A673 (cell line): ENCODE measurements around the gene ETV6. TPM values are rescaled to one million over a fixed set of nuclear protein-coding genes. Genes with fewer than 3 reads are reported as not detected.
A peak's percentile ranks its signal among the peaks of the same experiment; 100 is the strongest.

ENCODE experiments used
- BruUV-seq: library from RNA; stranded (reverse); fragments of 400-500 nt; replicated peaks from 2 replicates; lab custom pipeline; 2021; lab: Mats Ljungman, UMichigan
- CTCF ChIA-PET: fragments of 300-600 bp; sonication (Branson Sonifier 250); formaldehyde crosslinking; loops from one replicate; lab custom pipeline; 2022; ENCODE audit warnings: antibody characterized with exemption; lab: Charles Lee
- POLR2A ChIA-PET: fragments of 300-600 bp; sonication (Branson Sonifier 250); formaldehyde crosslinking; loops from one replicate; lab custom pipeline; 2022; ENCODE audit warnings: antibody characterized with exemption; ENCODE audit not compliant: low non-redundant PET; lab: Charles Lee
- DNase-seq: peaks from one replicate; pipeline ENCODE4 v3.0.0-alpha.2; 2015; ENCODE audit warnings: low spot score
- H3K27ac ChIP-seq: fragments of 200-600 bp; sonication (generic); 2 replicates; pipeline ENCODE4 v1.5.1; 2016; ENCODE audit warnings: mixed run types, low read depth, mild to moderate bottlenecking, mixed read lengths, antibody characterized with exemption, low read length; ENCODE audit not compliant: poor library complexity, severe bottlenecking
- H3K27me3 ChIP-seq: fragments of 200-600 bp; sonication (generic); replicated peaks from 2 replicates; pipeline ENCODE4 v1.6.1; 2017; ENCODE audit warnings: mixed run types, low read depth, mild to moderate bottlenecking, mixed read lengths, antibody characterized with exemption, low read length; ENCODE audit not compliant: insufficient read depth, poor library complexity
- H3K36me3 ChIP-seq: fragments of 200-600 bp; sonication (generic); 2 replicates; pipeline ENCODE4 v1.6.1; 2016; ENCODE audit warnings: mixed run types, mild to moderate bottlenecking, mixed read lengths, antibody characterized with exemption, low read length; ENCODE audit not compliant: insufficient read depth, poor library complexity, severe bottlenecking
- H3K4me1 ChIP-seq: fragments of 200-600 bp; sonication (generic); 2 replicates; pipeline ENCODE4 v1.6.1; 2017; ENCODE audit warnings: mixed run types, mild to moderate bottlenecking, mixed read lengths, antibody characterized with exemption, low read length; ENCODE audit not compliant: insufficient read depth, poor library complexity, severe bottlenecking
- H3K4me3 ChIP-seq: fragments of 200-600 bp; sonication (generic); 2 replicates; pipeline ENCODE4 v1.5.1; 2016; ENCODE audit warnings: low read depth, mixed run types, mild to moderate bottlenecking, mixed read lengths, low read length; ENCODE audit not compliant: poor library complexity, severe bottlenecking
- H3K9me3 ChIP-seq: fragments of 200-600 bp; sonication (generic); 2 replicates; pipeline ENCODE4 v1.6.1; 2016; ENCODE audit warnings: mixed run types, low read depth, mild to moderate bottlenecking, mixed read lengths, antibody characterized with exemption, low read length; ENCODE audit not compliant: poor library complexity, severe bottlenecking
- EZH2 ChIP-seq: fragments of 200-600 bp; sonication (generic); IDR thresholded peaks from 2 replicates; pipeline ENCODE4 v1.6.1; 2017; ENCODE audit warnings: borderline replicate concordance, low read depth, mild to moderate bottlenecking, mixed read lengths, antibody characterized with exemption, low read length; ENCODE audit not compliant: poor library complexity, severe bottlenecking
- intact Hi-C: fragments of 100-400 bp; cut with micrococcal nuclease; formaldehyde crosslinking; loops from one replicate; pipeline ENCODE4 v1.10.0; 2022; ENCODE audit not compliant: unreplicated experiment
- total RNA-seq: library from RNA; stranded (reverse); gene quantifications from 2 replicates; pipeline ENCODE4 v1.2.3, GENCODE V29; 2021
- TF ChIP-seq, protein P1 (sequence below): fragments of 300-800, 200-600 bp; sonication (generic); conservative IDR thresholded peaks from 2 replicates; pipeline ENCODE4 v1.5.1; 2017; ENCODE audit warnings: low read depth, mild to moderate bottlenecking, antibody characterized with exemption, low read length, moderate library complexity, mixed read lengths

Gene ETV6
- total RNA-seq, 1 experiment from 2014 or later = 32.4 TPM

DNA sequence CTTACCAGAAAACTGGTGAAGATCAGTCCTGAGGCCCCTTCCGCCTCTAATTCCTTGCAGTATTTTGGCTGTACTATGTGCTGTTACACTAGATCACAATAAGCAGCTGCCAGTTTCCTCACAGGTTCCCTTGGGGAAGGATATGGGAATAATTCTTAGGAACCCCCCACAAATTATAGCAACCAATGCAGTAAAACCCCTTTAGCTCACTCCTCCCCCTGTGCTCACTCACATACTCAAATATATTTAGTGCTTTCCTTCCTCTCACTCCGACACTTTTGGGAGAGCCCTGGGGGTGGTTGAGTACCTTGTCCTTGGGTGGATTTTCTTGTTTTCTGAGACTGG is 162.7 kb downstream of the ETV6 start:
- intact Hi-C loops = loop anchor here (5.0 to 10.0 kb wide), 2 partner anchors 160 to 227 kb away; no protein-coding TSS in a partner anchor
- Histone ChIP-seq H3K27ac (peak overlapping the region; percentile 81), H3K4me1 (peaks cover 31% of the 10 kb centered on the region), H3K36me3 (no peaks in the 10 kb centered on the region), H3K27me3 (no peaks in the 10 kb centered on the region), H3K4me3 (peak overlapping the region; percentile 35), H3K9me3 (no peaks in the 10 kb centered on the region)
- ChIA-PET POLR2A (no interaction called here), CTCF (interaction anchor here (0.5 to 1.0 kb wide), 2 partner anchors 11 to 851 kb away, joined by 3 read pairs; no protein-coding TSS in a partner anchor)
- peak; percentile 41 for DNase-seq
- TF ChIP-seq, protein P1, sequence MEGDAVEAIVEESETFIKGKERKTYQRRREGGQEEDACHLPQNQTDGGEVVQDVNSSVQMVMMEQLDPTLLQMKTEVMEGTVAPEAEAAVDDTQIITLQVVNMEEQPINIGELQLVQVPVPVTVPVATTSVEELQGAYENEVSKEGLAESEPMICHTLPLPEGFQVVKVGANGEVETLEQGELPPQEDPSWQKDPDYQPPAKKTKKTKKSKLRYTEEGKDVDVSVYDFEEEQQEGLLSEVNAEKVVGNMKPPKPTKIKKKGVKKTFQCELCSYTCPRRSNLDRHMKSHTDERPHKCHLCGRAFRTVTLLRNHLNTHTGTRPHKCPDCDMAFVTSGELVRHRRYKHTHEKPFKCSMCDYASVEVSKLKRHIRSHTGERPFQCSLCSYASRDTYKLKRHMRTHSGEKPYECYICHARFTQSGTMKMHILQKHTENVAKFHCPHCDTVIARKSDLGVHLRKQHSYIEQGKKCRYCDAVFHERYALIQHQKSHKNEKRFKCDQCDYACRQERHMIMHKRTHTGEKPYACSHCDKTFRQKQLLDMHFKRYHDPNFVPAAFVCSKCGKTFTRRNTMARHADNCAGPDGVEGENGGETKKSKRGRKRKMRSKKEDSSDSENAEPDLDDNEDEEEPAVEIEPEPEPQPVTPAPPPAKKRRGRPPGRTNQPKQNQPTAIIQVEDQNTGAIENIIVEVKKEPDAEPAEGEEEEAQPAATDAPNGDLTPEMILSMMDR = no peak
- TF ChIP-seq EZH2 = no peak
- no TSS peak for BruUV-seq

DNA sequence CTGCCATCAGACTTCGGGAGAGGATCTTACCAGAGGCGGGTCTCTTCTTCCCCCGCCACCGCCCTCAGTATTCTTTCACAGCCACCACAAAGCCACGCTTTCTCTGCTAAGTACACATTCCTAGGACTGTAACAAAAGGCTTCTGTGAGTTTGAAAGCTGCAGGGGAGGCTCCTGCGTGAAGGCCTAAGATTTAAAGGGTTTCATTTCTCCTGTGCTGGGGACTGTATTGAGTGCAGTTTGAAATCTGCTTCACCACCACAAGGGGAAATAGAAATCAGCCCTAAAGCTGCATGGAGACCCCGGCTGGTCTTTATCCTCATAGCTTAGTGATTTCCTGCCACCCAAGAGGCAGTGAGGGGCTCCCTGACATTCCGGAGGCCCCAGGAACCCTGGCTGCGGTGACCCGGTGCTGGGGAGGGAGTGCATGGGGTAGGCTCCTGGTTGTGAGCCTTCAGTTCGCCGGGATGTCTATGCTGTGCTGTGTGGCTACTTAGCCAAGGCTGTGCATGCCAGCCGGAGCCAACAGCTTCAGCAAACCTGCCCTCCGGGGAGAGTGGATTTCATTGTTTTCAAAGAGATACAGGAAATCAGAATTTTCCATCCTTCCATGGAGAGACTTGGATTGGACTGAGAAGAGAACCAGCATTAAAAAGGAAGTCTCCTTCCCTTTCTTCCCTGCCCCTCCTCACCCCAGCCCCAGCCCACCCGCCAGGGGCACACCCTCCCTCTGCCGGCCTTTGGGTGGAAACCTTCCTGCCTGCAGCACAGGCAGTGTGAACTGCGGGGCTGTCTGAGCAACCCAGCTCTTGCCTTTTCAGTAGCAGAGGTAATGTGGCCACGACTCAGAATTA is 163.3 kb downstream of the ETV6 start:
- no TSS peak for BruUV-seq
- peak overlapping the region; percentile 81 for H3K27ac ChIP-seq
- TF ChIP-seq, protein P1 = peak; percentile 36; the same call in 1 of the 2 replicates
- TF ChIP-seq EZH2 = no peak
- intact Hi-C loops = loop anchor here (5.0 to 10.0 kb wide), 2 partner anchors 161 to 228 kb away; no protein-coding TSS in a partner anchor
- no peaks in the 10 kb centered on the region for H3K27me3 ChIP-seq
- no peaks in the 10 kb centered on the region for H3K36me3 ChIP-seq
- DNase-seq = peak; percentile 69
- peaks cover 31% of the 10 kb centered on the region for H3K4me1 ChIP-seq
- peak overlapping the region; percentile 35 for H3K4me3 ChIP-seq
- ChIA-PET POLR2A (no interaction called here), CTCF (interaction anchor here (0.5 to 1.0 kb wide), 2 partner anchors 10 to 851 kb away, joined by 3 read pairs; no protein-coding TSS in a partner anchor)
- H3K9me3 ChIP-seq = no peaks in the 10 kb centered on the region

DNA sequence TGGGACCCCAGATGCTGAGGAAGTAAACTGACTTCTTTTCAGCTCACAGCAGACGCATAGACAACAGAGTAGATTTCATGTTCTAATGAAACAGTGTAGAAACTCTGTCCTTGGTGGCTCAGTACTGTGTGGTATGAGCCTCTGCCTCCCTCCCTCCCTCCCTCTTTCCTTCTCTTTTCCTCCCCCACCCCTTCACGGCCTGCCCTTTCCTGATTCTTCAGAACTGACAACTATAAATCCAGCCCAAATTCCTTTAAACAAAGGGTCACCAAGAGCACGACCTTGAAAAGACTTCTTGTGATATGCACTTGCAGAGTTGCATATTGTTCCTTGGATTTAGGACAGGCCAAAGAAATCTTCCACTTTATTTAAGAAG is 164.0 kb downstream of the ETV6 start:
- intact Hi-C loops = loop anchor here (5.0 to 10.0 kb wide), 2 partner anchors 161 to 229 kb away; no protein-coding TSS in a partner anchor
- no TSS peak for BruUV-seq

More for the DNA sequence above, 164.0 kb downstream of the ETV6 start:
- H3K4me1 ChIP-seq = peaks cover 31% of the 10 kb centered on the region
- DNase-seq = peak; percentile 10
- peak overlapping the region; percentile 81 for H3K27ac ChIP-seq
- peak overlapping the region; percentile 35 for H3K4me3 ChIP-seq
- TF ChIP-seq, protein P1 = no peak
- TF ChIP-seq EZH2 = no peak
- no peaks in the 10 kb centered on the region for H3K27me3 ChIP-seq
- no peaks in the 10 kb centered on the region for H3K36me3 ChIP-seq
- CTCF ChIA-PET = no interaction called here
- H3K9me3 ChIP-seq = no peaks in the 10 kb centered on the region
- POLR2A ChIA-PET = no interaction called here
